Hepatic stellate cell (primary cell): ENCODE results near the gene CRHBP.
"Not testable (repeated sequence)": the region's sequence is repeated elsewhere in the genome, so short reads cannot be mapped to it uniquely, and the experiment has no call there.

Source experiments
- DNase-seq: peaks from one replicate; pipeline ENCODE4 v3.0.0; 2011; ENCODE audit warnings: low spot score

Gene CRHBP

GRCh38 chr5:76958991-76959767, 6.3 kb downstream of the CRHBP start:
- no peak for DNase-seq

GRCh38 chr5:76960004-76960625, 7.3 kb downstream of the CRHBP start:
- DNase-seq: no peak

- no peak for DNase-seq
These were observed 11.2 kb downstream of the CRHBP start for GRCh38 chr5:76964060-76964459.

GRCh38 chr5:76971511-76971910, 18.7 kb downstream of the CRHBP start:
- no peak for DNase-seq

- DNase-seq: no peak
These were observed 19.8 kb downstream of the CRHBP start for GRCh38 chr5:76972689-76973088.

- DNase-seq: no peak
These were observed 21.9 kb downstream of the CRHBP start for GRCh38 chr5:76974785-76975184.

- no peak for DNase-seq
These were observed 26.0 kb downstream of the CRHBP start for GRCh38 chr5:76978869-76979268.

- DNase-seq: no peak
These were observed 27.8 kb downstream of the CRHBP start for GRCh38 chr5:76980518-76981144.

GRCh38 chr5:76982450-76982849, 29.6 kb downstream of the CRHBP start:
- no peak for DNase-seq

- no peak for DNase-seq
These were observed 30.6 kb downstream of the CRHBP start for GRCh38 chr5:76983468-76983867.

GRCh38 chr5:76986825-76987526, 34.1 kb downstream of the CRHBP start:
- DNase-seq: no peak

GRCh38 chr5:76990899-76991459, 38.1 kb downstream of the CRHBP start:
- no peak for DNase-seq

GRCh38 chr5:76993436-76993835, 40.6 kb downstream of the CRHBP start:
- not testable (repeated sequence) for DNase-seq

GRCh38 chr5:76994337-76994736, 41.5 kb downstream of the CRHBP start:
- no peak for DNase-seq

- not testable (repeated sequence) for DNase-seq
These were observed 45.4 kb downstream of the CRHBP start for GRCh38 chr5:76998251-76998650.

- no peak for DNase-seq
These were observed 46.6 kb downstream of the CRHBP start for GRCh38 chr5:76999451-76999850.

GRCh38 chr5:77003246-77003645, 50.4 kb downstream of the CRHBP start:
- no peak for DNase-seq

GRCh38 chr5:77006124-77006523, 53.3 kb downstream of the CRHBP start:
- DNase-seq: no peak

GRCh38 chr5:77008413-77008812, 55.6 kb downstream of the CRHBP start:
- DNase-seq: no peak

- no peak for DNase-seq
These were observed 57.4 kb downstream of the CRHBP start for GRCh38 chr5:77010243-77010642.

- DNase-seq: no peak
These were observed 58.7 kb downstream of the CRHBP start for GRCh38 chr5:77011498-77011897.

- no peak for DNase-seq
These were observed 59.8 kb downstream of the CRHBP start for GRCh38 chr5:77012601-77013000.
